Testis (tissue), 3 donors: ENCODE measurements around the gene LDLRAD4. TPM values are rescaled to one million over a fixed set of nuclear protein-coding genes. Genes with fewer than 3 reads are reported as not detected.

Experiments used
- DNase-seq: peaks from one replicate; pipeline ENCODE4 v3.0.0-alpha.2; 2019
- H3K27ac ChIP-seq, 2 donors: fragments of 200-600 bp; sonication (generic); one replicate each; pipeline ENCODE4 v1.5.1; 2019
- H3K27me3 ChIP-seq: fragments of 200-600 bp; sonication (generic); one replicate; pipeline ENCODE4 v1.5.1; 2019
- H3K36me3 ChIP-seq: fragments of 200-600 bp; sonication (generic); one replicate; pipeline ENCODE4 v1.5.1; 2017; ENCODE audit warnings: low read depth; ENCODE audit errors: missing control alignments
- H3K4me1 ChIP-seq: fragments of 200-600 bp; sonication (generic); one replicate; pipeline ENCODE4 v1.5.1; 2019
- H3K4me3 ChIP-seq, 2 donors: fragments of 200-600 bp; sonication (generic); one replicate each; pipeline ENCODE4 v1.5.1; 2017 to 2019
- H3K9me3 ChIP-seq: fragments of 200-600 bp; sonication (generic); one replicate; pipeline ENCODE4 v1.5.1; 2017
- POLR2A ChIP-seq: fragments of 450-650 bp; IDR thresholded peaks from one replicate; pipeline ENCODE4 v1.6.1; 2017; ENCODE audit warnings: antibody characterized with exemption, mild to moderate bottlenecking, moderate library complexity
- whole genome bisulfite sequencing, 2 donors: methylation state at CpG; one replicate each; pipeline ENCODE4 v1.1.5; 2018; 5-methylcytosine and 5-hydroxymethylcytosine counted together
- intact Hi-C: fragments of 100-400 bp; cut with DNase I; formaldehyde crosslinking; loops from one replicate; pipeline ENCODE4 v1.15.1; 2023; ENCODE audit warnings: low total_unique reads
- polyA plus RNA-seq: library from polyadenylated mRNA; stranded (reverse); fragments of 350-450 nt; fragmentation: Illumina TruSeq; extraction: RNeasy Lipid Tissue Mini Kit (QIAGEN cat#74804); gene quantifications from one replicate; pipeline ENCODE4 v1.2.3, GENCODE V29; 2014; ENCODE audit warnings: low read depth, low replicate concordance; ENCODE audit not compliant: insufficient read depth
- total RNA-seq, 2 donors: library from RNA; depleted of rRNA; stranded (reverse); fragments of >200 nt; gene quantifications; one replicate each; pipeline ENCODE4 v1.2.3, GENCODE V29; 2016
- TF ChIP-seq, protein P1 (sequence below), 3 experiments: fragments of 450-650 bp in 2 of 3; fragments of 200-600 bp in 1 of 3; sonication (generic) in 1 of 3; IDR thresholded peaks; one replicate each; pipeline ENCODE4 v1.5.1; 2016 to 2019; ENCODE audit warnings: antibody characterized with exemption in 3 of 3, mild to moderate bottlenecking in 2 of 3, moderate library complexity in 1 of 3

The LDLRAD4 gene
- total and polyA plus RNA-seq, 3 donors from 2014 or later = 22.0 to 42.2 (median 25.9) TPM

DNA sequence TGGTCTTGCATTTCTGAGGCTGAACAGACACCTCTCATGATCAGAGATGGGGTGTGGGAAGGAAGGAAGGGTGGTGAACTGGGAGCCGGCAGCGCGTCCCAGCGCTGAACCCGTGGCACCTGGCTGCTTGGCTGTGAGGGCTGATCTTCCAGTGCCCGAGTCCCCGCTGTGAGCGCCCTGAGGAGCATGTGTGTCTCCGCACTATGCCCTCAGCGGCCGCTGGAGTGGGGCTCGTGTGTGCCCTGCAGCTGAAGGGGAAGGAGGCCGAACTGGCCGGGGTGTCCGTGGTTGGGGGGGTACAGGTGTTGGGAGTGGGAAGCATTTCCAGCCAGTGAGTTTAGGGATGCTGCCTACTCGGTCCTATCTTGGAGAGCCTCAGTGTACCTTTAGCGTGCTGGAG lies 82.2 kb downstream of the LDLRAD4 start:
- H3K27me3 ChIP-seq = no peaks in the 10 kb centered on the region
- intact Hi-C loops = no loop called here
- peaks cover 11% of the 10 kb centered on the region for H3K4me1 ChIP-seq
- 90 to 95% methylated on average over 10 to 17 of the region's 17 CpGs for WGBS, 2 donors
- DNase-seq = no peak
- no peak for TF ChIP-seq POLR2A
- TF ChIP-seq, protein P1, sequence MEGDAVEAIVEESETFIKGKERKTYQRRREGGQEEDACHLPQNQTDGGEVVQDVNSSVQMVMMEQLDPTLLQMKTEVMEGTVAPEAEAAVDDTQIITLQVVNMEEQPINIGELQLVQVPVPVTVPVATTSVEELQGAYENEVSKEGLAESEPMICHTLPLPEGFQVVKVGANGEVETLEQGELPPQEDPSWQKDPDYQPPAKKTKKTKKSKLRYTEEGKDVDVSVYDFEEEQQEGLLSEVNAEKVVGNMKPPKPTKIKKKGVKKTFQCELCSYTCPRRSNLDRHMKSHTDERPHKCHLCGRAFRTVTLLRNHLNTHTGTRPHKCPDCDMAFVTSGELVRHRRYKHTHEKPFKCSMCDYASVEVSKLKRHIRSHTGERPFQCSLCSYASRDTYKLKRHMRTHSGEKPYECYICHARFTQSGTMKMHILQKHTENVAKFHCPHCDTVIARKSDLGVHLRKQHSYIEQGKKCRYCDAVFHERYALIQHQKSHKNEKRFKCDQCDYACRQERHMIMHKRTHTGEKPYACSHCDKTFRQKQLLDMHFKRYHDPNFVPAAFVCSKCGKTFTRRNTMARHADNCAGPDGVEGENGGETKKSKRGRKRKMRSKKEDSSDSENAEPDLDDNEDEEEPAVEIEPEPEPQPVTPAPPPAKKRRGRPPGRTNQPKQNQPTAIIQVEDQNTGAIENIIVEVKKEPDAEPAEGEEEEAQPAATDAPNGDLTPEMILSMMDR (IDR thresholded peaks at IDR 0.05) = no peak
- H3K9me3 ChIP-seq = no peaks in the 10 kb centered on the region
- H3K36me3 ChIP-seq = no peaks in the 10 kb centered on the region
- H3K4me3 ChIP-seq = no peak overlapping the region
- no peak overlapping the region for H3K27ac ChIP-seq

- TF ChIP-seq, protein P1 (IDR thresholded peaks at IDR 0.05) = no peak
- no peak for TF ChIP-seq POLR2A
- DNase-seq = no peak
- H3K4me3 ChIP-seq = no peak overlapping the region
- WGBS, 2 donors = 43 to 44% methylated on average over 6 of the region's 6 CpGs
- no peaks in the 10 kb centered on the region for H3K9me3 ChIP-seq
- H3K27ac ChIP-seq = no peak overlapping the region
- no peaks in the 10 kb centered on the region for H3K36me3 ChIP-seq
- peaks cover 11% of the 10 kb centered on the region for H3K4me1 ChIP-seq
- intact Hi-C loops = no loop called here
- H3K27me3 ChIP-seq = no peaks in the 10 kb centered on the region
Measured at GRCh38 chr18:13302040-13302439, 83.5 kb downstream of the LDLRAD4 start.

- H3K9me3 ChIP-seq = no peaks in the 10 kb centered on the region
- H3K27me3 ChIP-seq = no peaks in the 10 kb centered on the region
- TF ChIP-seq, protein P1 (IDR thresholded peaks at IDR 0.05) = no peak
- TF ChIP-seq POLR2A = no peak
- no peak overlapping the region for H3K27ac ChIP-seq
- intact Hi-C loops = no loop called here
- H3K4me1 ChIP-seq = peaks cover 11% of the 10 kb centered on the region
- H3K4me3 ChIP-seq = no peak overlapping the region
- WGBS, 2 donors = 62 to 71% methylated on average over 7 to 8 of the region's 8 CpGs
- DNase-seq = no peak
- H3K36me3 ChIP-seq = no peaks in the 10 kb centered on the region
Measured at GRCh38 chr18:13302457-13303225, 84.1 kb downstream of the LDLRAD4 start.

DNA sequence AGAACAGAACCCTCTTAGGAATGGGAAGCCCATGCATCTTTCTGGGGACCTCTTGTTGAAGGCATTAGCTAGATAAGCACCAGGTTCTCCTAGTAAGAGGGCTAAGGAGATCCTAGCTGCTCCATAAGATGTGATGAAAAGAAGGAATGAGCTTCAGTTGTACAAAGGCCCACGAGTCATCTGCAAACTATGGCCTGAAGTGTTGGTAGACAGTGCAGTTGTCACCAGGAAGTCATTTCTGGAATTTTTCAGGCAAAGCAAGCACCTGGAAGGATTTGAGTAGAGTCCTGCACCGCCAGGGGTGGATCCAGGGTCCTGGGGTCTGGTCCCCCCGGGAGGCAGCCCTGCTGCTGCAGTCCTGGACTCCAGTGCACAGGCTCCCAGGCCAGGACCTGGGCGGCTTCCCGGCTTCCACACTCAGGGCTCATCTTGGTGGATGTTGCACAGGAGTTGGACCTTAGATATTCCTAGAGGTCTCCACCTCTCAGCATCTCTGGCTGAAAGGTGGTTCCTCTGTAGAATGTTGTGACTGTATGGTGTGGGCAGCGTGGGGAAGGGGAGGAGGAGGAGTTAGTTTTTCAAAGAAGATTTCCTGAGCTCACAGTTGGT lies 85.3 kb downstream of the LDLRAD4 start:
- no peak for DNase-seq
- no peak overlapping the region for H3K27ac ChIP-seq
- no peak overlapping the region for H3K4me3 ChIP-seq
- H3K27me3 ChIP-seq = no peaks in the 10 kb centered on the region
- H3K9me3 ChIP-seq = no peaks in the 10 kb centered on the region
- TF ChIP-seq POLR2A = no peak
- TF ChIP-seq, protein P1 (IDR thresholded peaks at IDR 0.05) = no peak
- no peaks in the 10 kb centered on the region for H3K36me3 ChIP-seq
- peaks cover 11% of the 10 kb centered on the region for H3K4me1 ChIP-seq
- WGBS, 2 donors = 87 to 92% methylated on average over 6 of the region's 6 CpGs
- intact Hi-C loops = no loop called here
